H7 (cell line): ENCODE results near the gene KCNJ5. TPM values are rescaled to one million over a fixed set of nuclear protein-coding genes. Genes with fewer than 3 reads are reported as not detected.

ENCODE experiments used
- DNase-seq: peaks from one replicate; pipeline ENCODE4 v3.0.0; 2012
- H3K27me3 ChIP-seq: 2 replicates; pipeline ENCODE4 v1.6.0; 2011; ENCODE audit warnings: mild to moderate bottlenecking, low read length; ENCODE audit not compliant: control insufficient read depth, insufficient read depth
- H3K36me3 ChIP-seq: replicated peaks from 2 replicates; pipeline ENCODE4 v1.5.1; 2011; ENCODE audit warnings: low read length; ENCODE audit not compliant: control insufficient read depth, insufficient read depth
- H3K4me3 ChIP-seq: 2 replicates; pipeline ENCODE4 v1.5.1; 2011; ENCODE audit warnings: low read depth, mild to moderate bottlenecking, control low read depth, low read length, moderate library complexity; ENCODE audit not compliant: insufficient read depth
- total RNA-seq: library from RNA; depleted of rRNA; stranded (reverse); fragments of >200 nt; shearing (Covaris generic); gene quantifications from 2 replicates; pipeline ENCODE4 v1.2.3, GENCODE V29; 2014

Gene KCNJ5
- total RNA-seq, 1 experiment from 2014 or later: 0.35 TPM

- Histone ChIP-seq H3K27me3 (peaks cover 6% of the 10 kb centered on the region; the same call in 1 of the 2 replicates), H3K36me3 (no peaks in the 10 kb centered on the region), H3K4me3 (no peak overlapping the region)
- no peak for DNase-seq
Measured at GRCh38 chr11:128860571-128861361, 30.4 kb upstream of the KCNJ5 start.

GRCh38 chr11:128862406-128862805 is 28.8 kb upstream of the KCNJ5 start:
- Histone ChIP-seq H3K4me3 (no peak overlapping the region), H3K27me3 (peaks cover 6% of the 10 kb centered on the region; the same call in 1 of the 2 replicates), H3K36me3 (no peaks in the 10 kb centered on the region)
- DNase-seq: no peak

DNA sequence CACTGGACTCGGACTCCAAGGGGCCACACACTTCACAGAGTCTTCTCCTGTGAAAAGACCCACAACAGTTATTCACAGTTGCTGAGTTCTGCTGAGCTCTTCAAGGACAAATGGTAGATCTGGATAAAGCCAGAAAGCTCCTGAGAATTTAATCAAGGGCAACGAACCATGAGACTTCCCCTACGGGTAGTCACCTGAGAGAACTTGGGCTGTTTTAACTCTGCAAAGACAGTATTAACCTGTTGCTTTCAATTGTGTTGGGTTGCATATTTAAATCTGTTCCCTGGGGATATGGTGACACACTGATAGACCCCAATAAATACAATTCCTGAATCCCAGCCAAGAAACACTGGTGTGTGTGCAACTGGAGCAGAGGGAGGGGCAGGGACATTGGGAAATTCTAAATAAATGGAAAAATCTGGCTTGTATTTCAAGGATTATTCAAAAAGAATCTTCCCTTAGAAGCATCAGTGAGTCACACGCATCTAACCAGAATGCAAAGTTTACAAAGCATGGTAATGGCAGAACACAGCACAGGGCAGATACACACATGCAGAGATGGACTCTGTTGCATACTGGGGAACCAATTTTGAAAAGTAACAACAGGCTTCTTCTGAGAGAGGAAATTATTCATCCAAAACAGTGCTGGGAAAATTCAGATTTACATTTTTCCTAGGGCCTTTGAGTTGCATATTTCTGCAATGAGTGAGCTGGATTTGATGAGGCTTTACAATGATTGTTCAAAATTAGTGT is 28.1 kb upstream of the KCNJ5 start:
- H3K27me3 ChIP-seq: peaks cover 6% of the 10 kb centered on the region; the same call in 1 of the 2 replicates
- no peak for DNase-seq
- H3K4me3 ChIP-seq: no peak overlapping the region
- H3K36me3 ChIP-seq: no peaks in the 10 kb centered on the region

DNA sequence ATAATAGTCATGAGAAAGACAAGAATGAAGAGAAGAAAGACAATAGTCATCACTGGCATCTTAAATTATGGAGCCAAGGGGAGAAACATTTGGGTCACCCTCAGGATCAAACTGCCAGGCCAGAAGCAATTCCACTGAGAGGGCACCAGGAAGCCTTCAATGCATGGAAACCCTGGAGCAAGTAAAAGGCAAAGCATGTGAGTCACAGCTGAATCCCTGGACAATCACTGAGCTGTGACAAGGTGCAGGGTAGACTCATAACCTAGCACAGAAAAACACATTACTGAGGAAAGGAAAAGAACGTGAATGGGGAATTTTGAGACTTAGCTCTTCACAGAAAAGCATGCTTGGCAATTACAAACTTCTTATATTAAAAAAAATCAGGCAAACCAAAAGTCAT is 25.7 kb upstream of the KCNJ5 start:
- Histone ChIP-seq H3K27me3 (peaks cover 2% of the 10 kb centered on the region; the same call in 1 of the 2 replicates), H3K36me3 (no peaks in the 10 kb centered on the region), H3K4me3 (no peak overlapping the region)
- no peak for DNase-seq

DNA sequence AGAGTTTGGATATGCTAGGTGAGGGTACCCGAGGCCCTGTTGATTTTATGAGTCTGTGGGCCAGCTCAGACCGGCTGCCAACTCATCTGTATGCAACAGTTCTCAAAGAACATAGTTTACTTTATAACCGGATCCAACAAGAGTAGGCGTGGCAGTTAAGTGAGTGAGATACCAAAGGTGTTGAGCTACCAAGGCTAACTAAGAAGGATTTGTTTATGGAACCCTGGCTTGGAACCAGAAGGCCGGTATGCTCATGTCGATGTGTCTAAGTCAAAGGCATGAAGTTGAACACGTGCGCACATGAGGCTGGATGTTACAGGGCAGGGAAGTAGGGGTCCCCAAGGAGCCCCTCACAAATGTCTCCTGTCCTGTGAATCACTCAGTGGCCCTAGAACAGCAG is 23.9 kb upstream of the KCNJ5 start, which contains the start of gene KCNJ1:
Gene KCNJ1 (minus strand): TSS at position 20 of the 400 bp plus-strand sequence. CDS start 27,053 bp downstream, outside the sequence.
- H3K36me3 ChIP-seq: no peaks in the 10 kb centered on the region
- no peak within 1 kb of the TSS for H3K4me3 ChIP-seq
- DNase-seq: no peak
- peaks cover 2% of the 10 kb centered on the region; the same call in 1 of the 2 replicates for H3K27me3 ChIP-seq

- no peak for DNase-seq
- peaks cover 6% of the 10 kb centered on the region for H3K27me3 ChIP-seq
- no peaks in the 10 kb centered on the region for H3K36me3 ChIP-seq
- no peak overlapping the region for H3K4me3 ChIP-seq
Measured at GRCh38 chr11:128868841-128869671, 22.1 kb upstream of the KCNJ5 start.

- Histone ChIP-seq H3K36me3 (no peaks in the 10 kb centered on the region), H3K27me3 (peaks cover 7% of the 10 kb centered on the region), H3K4me3 (no peak overlapping the region)
- peak; percentile 72 for DNase-seq
Measured at GRCh38 chr11:128871168-128871610, 20.0 kb upstream of the KCNJ5 start.

- no peaks in the 10 kb centered on the region for H3K36me3 ChIP-seq
- DNase-seq: no peak
- peaks cover 9% of the 10 kb centered on the region for H3K27me3 ChIP-seq
- H3K4me3 ChIP-seq: no peak overlapping the region
Measured at GRCh38 chr11:128872094-128872493, 19.1 kb upstream of the KCNJ5 start.

- peaks cover 9% of the 10 kb centered on the region for H3K27me3 ChIP-seq
- DNase-seq: no peak
- H3K36me3 ChIP-seq: no peaks in the 10 kb centered on the region
- no peak overlapping the region for H3K4me3 ChIP-seq
Measured at GRCh38 chr11:128872594-128872993, 18.6 kb upstream of the KCNJ5 start.

- no peak for DNase-seq
- Histone ChIP-seq H3K27me3 (peaks cover 9% of the 10 kb centered on the region), H3K4me3 (no peak overlapping the region), H3K36me3 (no peaks in the 10 kb centered on the region)
Measured at GRCh38 chr11:128874427-128874826, 16.7 kb upstream of the KCNJ5 start.

- no peaks in the 10 kb centered on the region for H3K36me3 ChIP-seq
- no peak for DNase-seq
- no peak overlapping the region for H3K4me3 ChIP-seq
Measured at GRCh38 chr11:128876133-128876650, 15.0 kb upstream of the KCNJ5 start.

GRCh38 chr11:128877726-128878125 is 13.4 kb upstream of the KCNJ5 start:
- Histone ChIP-seq H3K27me3 (peaks cover 9% of the 10 kb centered on the region), H3K36me3 (no peaks in the 10 kb centered on the region)

More at GRCh38 chr11:128876133-128876650, 15.0 kb upstream of the KCNJ5 start:
- peaks cover 9% of the 10 kb centered on the region for H3K27me3 ChIP-seq

DNA sequence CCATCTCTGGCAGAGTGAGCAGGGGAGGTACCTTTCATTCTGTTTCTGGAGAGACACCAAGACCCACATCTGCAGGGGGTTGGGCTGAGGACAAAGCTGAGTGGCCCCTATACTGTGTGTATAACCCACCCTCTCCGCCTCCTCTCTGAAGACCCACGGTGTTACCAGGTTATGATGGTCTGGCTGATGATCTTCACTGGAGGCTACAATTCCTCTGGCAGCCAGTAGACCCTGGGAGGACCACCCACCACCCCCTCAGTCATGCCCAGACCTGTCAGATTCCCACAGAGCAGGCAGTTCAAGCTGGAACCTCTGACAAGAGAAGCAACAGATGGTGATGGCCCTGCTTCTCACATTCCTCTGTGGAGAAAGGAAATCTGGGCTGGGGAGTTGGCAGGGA is 12.7 kb upstream of the KCNJ5 start:
- Histone ChIP-seq H3K36me3 (no peaks in the 10 kb centered on the region), H3K4me3 (no peak overlapping the region), H3K27me3 (peaks cover 9% of the 10 kb centered on the region)
- DNase-seq: no peak

More at GRCh38 chr11:128877726-128878125, 13.4 kb upstream of the KCNJ5 start:
- H3K4me3 ChIP-seq: no peak overlapping the region
- DNase-seq: no peak

GRCh38 chr11:128879817-128880216 is 11.3 kb upstream of the KCNJ5 start:
- peak; percentile 26 for DNase-seq
- no peaks in the 10 kb centered on the region for H3K36me3 ChIP-seq
- H3K27me3 ChIP-seq: peaks cover 7% of the 10 kb centered on the region
- no peak overlapping the region for H3K4me3 ChIP-seq
